ENCODE results near the gene ANXA4.
"Not testable (repeated sequence)": the region's sequence is repeated elsewhere in the genome, so short reads cannot be mapped to it uniquely, and the experiment has no call there.

ANXA4 gene

GRCh38 chr2:69723791-69724190, 18.1 kb upstream of the ANXA4 start:
- DNase-seq = no peak

- DNase-seq = peak; percentile 89
Measured at GRCh38 chr2:69724540-69725159, 17.3 kb upstream of the ANXA4 start.

- DNase-seq = no peak
Measured at GRCh38 chr2:69725706-69726360, 16.1 kb upstream of the ANXA4 start.

GRCh38 chr2:69729266-69729665, 12.7 kb upstream of the ANXA4 start:
- DNase-seq = no peak

GRCh38 chr2:69729781-69730180, 12.2 kb upstream of the ANXA4 start:
- no peak for DNase-seq

GRCh38 chr2:69731147-69731970, 10.6 kb upstream of the ANXA4 start:
- DNase-seq = no peak

GRCh38 chr2:69733342-69734034, 8.4 kb upstream of the ANXA4 start:
- DNase-seq = no peak

- no peak for DNase-seq
Measured at GRCh38 chr2:69734035-69734611, 7.8 kb upstream of the ANXA4 start.

GRCh38 chr2:69734854-69735544, 6.9 kb upstream of the ANXA4 start:
- no peak for DNase-seq

GRCh38 chr2:69735686-69736085, 6.2 kb upstream of the ANXA4 start:
- no peak for DNase-seq

- not testable (repeated sequence) for DNase-seq
Measured at GRCh38 chr2:69738149-69738548, 3.8 kb upstream of the ANXA4 start.

- no peak for DNase-seq
Measured at GRCh38 chr2:69740502-69740951, 1.4 kb upstream of the ANXA4 start.

GRCh38 chr2:69741229-69741574, 732 bp upstream of the ANXA4 start:
- peak; percentile 77 for DNase-seq

GRCh38 chr2:69742322-69742952, 503 bp downstream of the ANXA4 start:
- DNase-seq = peak; percentile 45

GRCh38 chr2:69743847-69744264, 1.9 kb downstream of the ANXA4 start:
- no peak for DNase-seq

GRCh38 chr2:69744456-69744855, 2.5 kb downstream of the ANXA4 start:
- DNase-seq = peak; percentile 33

- no peak for DNase-seq
Measured at GRCh38 chr2:69745035-69745434, 3.1 kb downstream of the ANXA4 start.

GRCh38 chr2:69750246-69750645, 8.3 kb downstream of the ANXA4 start:
- no peak for DNase-seq

- no peak for DNase-seq
Measured at GRCh38 chr2:69753659-69754363, 11.9 kb downstream of the ANXA4 start.

- no peak for DNase-seq
Measured at GRCh38 chr2:69754633-69755032, 12.7 kb downstream of the ANXA4 start.

- peak; percentile 26 for DNase-seq
Measured at GRCh38 chr2:69755862-69756467, 14.0 kb downstream of the ANXA4 start.

All from OCI-M1 (cell line).